HCT116 (cell line): ENCODE results near the gene LRIG1.
"Not testable (repeated sequence)": the region's sequence is repeated elsewhere in the genome, so short reads cannot be mapped to it uniquely, and the experiment has no call there.

Source experiments
- CTCF ChIP-seq, 3 experiments: fragments of 200-600 bp in 1 of 3; sonication (generic) in 1 of 3; IDR thresholded peaks in 2 of 3; conservative IDR thresholded peaks in 1 of 3; 2 replicates each; pipeline ENCODE4 v1.5.1; 2012 to 2017; ENCODE audit warnings: low read depth in 2 of 3, low read length in 2 of 3, antibody characterized with exemption in 1 of 3, borderline replicate concordance in 1 of 3, control low read depth in 1 of 3, mild to moderate bottlenecking in 1 of 3, mixed read lengths in 1 of 3, mixed run types in 1 of 3, moderate library complexity in 1 of 3; ENCODE audit not compliant: insufficient read depth in 1 of 3
- ELF1 ChIP-seq: IDR thresholded peaks from 2 replicates; pipeline ENCODE4 v1.6.1; 2012; ENCODE audit warnings: low read depth, borderline replicate concordance
- EZH2 ChIP-seq: fragments of 200-600 bp; sonication (generic); IDR thresholded peaks from 2 replicates; pipeline ENCODE4 v1.6.1; 2017; ENCODE audit warnings: antibody characterized with exemption, mixed run types
- JUND ChIP-seq: IDR thresholded peaks from 2 replicates; pipeline ENCODE4 v1.6.1; 2012
- POLR2A ChIP-seq: IDR thresholded peaks from 2 replicates; pipeline ENCODE4 v1.7.0; 2011; ENCODE audit warnings: borderline replicate concordance; ENCODE audit not compliant: insufficient read depth, insufficient read length; ENCODE audit errors: extremely low read depth
- POLR2AphosphoS5 ChIP-seq: IDR thresholded peaks from 2 replicates; pipeline ENCODE4 v1.6.1; 2011; ENCODE audit warnings: mild to moderate bottlenecking, low read depth, low read length, moderate library complexity
- RAD21 ChIP-seq: IDR thresholded peaks from 2 replicates; pipeline ENCODE4 v1.6.1; 2012; ENCODE audit warnings: low read depth, mild to moderate bottlenecking
- YY1 ChIP-seq: IDR thresholded peaks from 2 replicates; pipeline ENCODE4 v1.6.1; 2011; ENCODE audit warnings: low read length, low read depth, moderate library complexity, mild to moderate bottlenecking; ENCODE audit not compliant: insufficient replicate concordance; ENCODE audit errors: extremely low read depth
- ZFX ChIP-seq: fragments of 450-650 bp; IDR thresholded peaks from 2 replicates; pipeline ENCODE4 v1.6.1; 2017
- ZNF274 ChIP-seq: fragments of 200-500 bp; sonication (Bioruptor generic); IDR thresholded peaks from 2 replicates; pipeline ENCODE4 v1.6.1; 2014; ENCODE audit warnings: mild to moderate bottlenecking, low read depth, low read length, inconsistent platforms
- TF ChIP-seq, protein P1 (sequence below): IDR thresholded peaks from 2 replicates; pipeline ENCODE4 v1.6.1; 2012; ENCODE audit warnings: low read depth

- not testable (repeated sequence) for TF ChIP-seq CTCF (IDR thresholded peaks at IDR 0.05 in 2 of 3, conservative IDR thresholded peaks at IDR 0.05 in 1 of 3; ENCODE audit: borderline replicate concordance in 1 of 3, insufficient read depth in 1 of 3, low read depth in 2 of 3, low read length in 2 of 3); RAD21; ZNF274; POLR2A; ZFX; YY1; ELF1; JUND; POLR2AphosphoS5; EZH2
- TF ChIP-seq, protein P1, sequence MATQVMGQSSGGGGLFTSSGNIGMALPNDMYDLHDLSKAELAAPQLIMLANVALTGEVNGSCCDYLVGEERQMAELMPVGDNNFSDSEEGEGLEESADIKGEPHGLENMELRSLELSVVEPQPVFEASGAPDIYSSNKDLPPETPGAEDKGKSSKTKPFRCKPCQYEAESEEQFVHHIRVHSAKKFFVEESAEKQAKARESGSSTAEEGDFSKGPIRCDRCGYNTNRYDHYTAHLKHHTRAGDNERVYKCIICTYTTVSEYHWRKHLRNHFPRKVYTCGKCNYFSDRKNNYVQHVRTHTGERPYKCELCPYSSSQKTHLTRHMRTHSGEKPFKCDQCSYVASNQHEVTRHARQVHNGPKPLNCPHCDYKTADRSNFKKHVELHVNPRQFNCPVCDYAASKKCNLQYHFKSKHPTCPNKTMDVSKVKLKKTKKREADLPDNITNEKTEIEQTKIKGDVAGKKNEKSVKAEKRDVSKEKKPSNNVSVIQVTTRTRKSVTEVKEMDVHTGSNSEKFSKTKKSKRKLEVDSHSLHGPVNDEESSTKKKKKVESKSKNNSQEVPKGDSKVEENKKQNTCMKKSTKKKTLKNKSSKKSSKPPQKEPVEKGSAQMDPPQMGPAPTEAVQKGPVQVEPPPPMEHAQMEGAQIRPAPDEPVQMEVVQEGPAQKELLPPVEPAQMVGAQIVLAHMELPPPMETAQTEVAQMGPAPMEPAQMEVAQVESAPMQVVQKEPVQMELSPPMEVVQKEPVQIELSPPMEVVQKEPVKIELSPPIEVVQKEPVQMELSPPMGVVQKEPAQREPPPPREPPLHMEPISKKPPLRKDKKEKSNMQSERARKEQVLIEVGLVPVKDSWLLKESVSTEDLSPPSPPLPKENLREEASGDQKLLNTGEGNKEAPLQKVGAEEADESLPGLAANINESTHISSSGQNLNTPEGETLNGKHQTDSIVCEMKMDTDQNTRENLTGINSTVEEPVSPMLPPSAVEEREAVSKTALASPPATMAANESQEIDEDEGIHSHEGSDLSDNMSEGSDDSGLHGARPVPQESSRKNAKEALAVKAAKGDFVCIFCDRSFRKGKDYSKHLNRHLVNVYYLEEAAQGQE: not testable (repeated sequence)
Measured at GRCh38 chr3:66421893-66422292, 78.9 kb downstream of the LRIG1 start.
